Body of pancreas (tissue), 4 donors: ENCODE data around the gene MCTP1.

Experiments used
- POLR2A ChIP-seq, 3 donors: fragments of 450-650 bp; IDR thresholded peaks; one replicate each; pipeline ENCODE4 v1.6.1; 2016; ENCODE audit warnings: antibody characterized with exemption in 3 of 3, mild to moderate bottlenecking in 2 of 3
- TF ChIP-seq, protein P1 (sequence below), 7 experiments: fragments of 450-650 bp in 4 of 7; fragments of 200-600 bp in 3 of 7; sonication (generic) in 3 of 7; IDR thresholded peaks; one replicate each; pipeline ENCODE4 v1.5.1; 2016 to 2019; ENCODE audit warnings: antibody characterized with exemption in 7 of 7

- TF ChIP-seq, protein P1, sequence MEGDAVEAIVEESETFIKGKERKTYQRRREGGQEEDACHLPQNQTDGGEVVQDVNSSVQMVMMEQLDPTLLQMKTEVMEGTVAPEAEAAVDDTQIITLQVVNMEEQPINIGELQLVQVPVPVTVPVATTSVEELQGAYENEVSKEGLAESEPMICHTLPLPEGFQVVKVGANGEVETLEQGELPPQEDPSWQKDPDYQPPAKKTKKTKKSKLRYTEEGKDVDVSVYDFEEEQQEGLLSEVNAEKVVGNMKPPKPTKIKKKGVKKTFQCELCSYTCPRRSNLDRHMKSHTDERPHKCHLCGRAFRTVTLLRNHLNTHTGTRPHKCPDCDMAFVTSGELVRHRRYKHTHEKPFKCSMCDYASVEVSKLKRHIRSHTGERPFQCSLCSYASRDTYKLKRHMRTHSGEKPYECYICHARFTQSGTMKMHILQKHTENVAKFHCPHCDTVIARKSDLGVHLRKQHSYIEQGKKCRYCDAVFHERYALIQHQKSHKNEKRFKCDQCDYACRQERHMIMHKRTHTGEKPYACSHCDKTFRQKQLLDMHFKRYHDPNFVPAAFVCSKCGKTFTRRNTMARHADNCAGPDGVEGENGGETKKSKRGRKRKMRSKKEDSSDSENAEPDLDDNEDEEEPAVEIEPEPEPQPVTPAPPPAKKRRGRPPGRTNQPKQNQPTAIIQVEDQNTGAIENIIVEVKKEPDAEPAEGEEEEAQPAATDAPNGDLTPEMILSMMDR (IDR thresholded peaks at IDR 0.05): no peak
- TF ChIP-seq POLR2A (IDR thresholded peaks at IDR 0.05): no peak
Observed at GRCh38 chr5:95102080-95102479, 182.8 kb downstream of the MCTP1 start.
